Retinal pigment epithelial cell (primary cell): ENCODE measurements around the gene AP3B1.

Source experiments
- DNase-seq: peaks from one replicate; pipeline ENCODE4 v3.0.0-alpha.2; 2010; ENCODE audit warnings: low read depth
- H3K4me3 ChIP-seq: 2 replicates; pipeline ENCODE4 v1.5.1; 2011; ENCODE audit warnings: mild to moderate bottlenecking, low read length, control low read depth, moderate library complexity
- TF ChIP-seq, protein P1 (sequence below): conservative IDR thresholded peaks from 2 replicates; pipeline ENCODE4 v1.5.1; 2011; ENCODE audit warnings: low read depth, low read length, control low read depth, inconsistent platforms

Gene AP3B1

DNA sequence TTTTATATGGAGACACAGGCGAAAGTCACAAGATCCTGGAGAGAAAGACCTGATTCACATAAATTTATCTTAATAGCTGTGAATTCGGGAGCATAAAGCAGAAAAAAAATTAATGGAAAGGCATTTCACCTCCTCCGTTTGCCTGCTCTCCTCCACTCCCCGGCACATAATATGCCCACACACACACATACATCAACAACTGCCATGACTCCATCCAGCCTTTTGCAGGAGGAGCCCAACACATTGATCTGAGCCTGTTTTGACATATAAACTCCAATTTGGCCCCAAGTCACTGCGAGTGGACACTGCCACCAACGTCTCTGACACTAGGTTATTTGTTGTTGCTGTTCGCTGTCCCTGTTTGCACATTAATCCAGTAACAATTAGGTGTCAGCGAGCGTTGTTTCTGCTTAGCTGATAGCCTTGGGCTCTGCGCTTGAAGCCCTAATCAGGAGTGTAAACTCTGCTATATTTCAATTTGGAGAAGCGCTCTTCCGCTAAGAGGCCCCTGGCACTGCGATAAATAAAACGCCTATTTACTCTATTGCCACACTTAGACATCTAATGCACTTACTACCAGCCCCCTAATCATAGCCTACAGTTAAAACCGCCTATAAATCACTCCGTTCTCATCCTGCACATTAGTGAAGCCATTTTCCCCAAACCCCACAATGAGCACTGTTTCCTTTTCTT lies 322.6 kb downstream of the AP3B1 start:
- no peak for DNase-seq
- TF ChIP-seq, protein P1, sequence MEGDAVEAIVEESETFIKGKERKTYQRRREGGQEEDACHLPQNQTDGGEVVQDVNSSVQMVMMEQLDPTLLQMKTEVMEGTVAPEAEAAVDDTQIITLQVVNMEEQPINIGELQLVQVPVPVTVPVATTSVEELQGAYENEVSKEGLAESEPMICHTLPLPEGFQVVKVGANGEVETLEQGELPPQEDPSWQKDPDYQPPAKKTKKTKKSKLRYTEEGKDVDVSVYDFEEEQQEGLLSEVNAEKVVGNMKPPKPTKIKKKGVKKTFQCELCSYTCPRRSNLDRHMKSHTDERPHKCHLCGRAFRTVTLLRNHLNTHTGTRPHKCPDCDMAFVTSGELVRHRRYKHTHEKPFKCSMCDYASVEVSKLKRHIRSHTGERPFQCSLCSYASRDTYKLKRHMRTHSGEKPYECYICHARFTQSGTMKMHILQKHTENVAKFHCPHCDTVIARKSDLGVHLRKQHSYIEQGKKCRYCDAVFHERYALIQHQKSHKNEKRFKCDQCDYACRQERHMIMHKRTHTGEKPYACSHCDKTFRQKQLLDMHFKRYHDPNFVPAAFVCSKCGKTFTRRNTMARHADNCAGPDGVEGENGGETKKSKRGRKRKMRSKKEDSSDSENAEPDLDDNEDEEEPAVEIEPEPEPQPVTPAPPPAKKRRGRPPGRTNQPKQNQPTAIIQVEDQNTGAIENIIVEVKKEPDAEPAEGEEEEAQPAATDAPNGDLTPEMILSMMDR = no peak
- peak overlapping the region; percentile 25 for H3K4me3 ChIP-seq

DNA sequence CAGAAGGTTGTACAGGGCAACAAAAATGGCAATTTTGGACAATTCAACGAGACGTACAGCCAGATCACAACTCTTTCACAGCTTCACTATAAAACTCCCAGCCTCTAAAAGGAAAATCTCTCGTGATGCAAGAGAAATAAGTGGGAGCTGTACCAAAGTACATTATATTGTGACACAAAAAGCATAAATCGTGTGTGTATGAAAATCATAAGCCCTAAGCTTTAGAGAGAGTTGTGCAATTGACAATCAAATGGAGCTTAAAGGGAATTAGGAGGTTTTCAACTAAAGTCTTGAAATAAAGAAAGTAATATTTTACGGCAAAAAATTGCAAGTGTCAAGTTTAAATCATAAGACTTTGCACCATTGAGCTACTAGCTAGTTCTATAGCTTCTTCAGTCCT lies 323.6 kb downstream of the AP3B1 start:
- TF ChIP-seq, protein P1 = no peak
- no peak overlapping the region for H3K4me3 ChIP-seq

DNA sequence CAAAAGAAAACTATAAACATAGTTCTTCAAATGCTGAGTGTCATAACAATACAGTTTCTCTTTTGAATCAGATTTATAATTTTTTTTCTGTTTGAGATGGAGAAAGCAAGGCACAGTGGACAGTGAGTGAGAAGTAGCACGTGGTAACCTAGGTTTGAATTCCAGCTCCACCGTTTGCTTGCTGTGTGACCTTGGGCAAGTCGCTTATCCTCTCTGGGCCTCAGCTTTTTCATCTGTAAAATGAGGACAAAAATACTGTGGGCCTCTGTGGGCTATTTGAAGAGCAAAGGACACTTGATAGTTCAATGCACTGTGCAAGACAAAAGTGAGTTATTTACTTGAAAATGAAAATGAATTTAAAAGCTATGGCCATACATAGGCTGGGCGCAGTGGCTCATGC lies 330.7 kb downstream of the AP3B1 start:
- no peak for DNase-seq
- H3K4me3 ChIP-seq = no peak overlapping the region
- TF ChIP-seq, protein P1 = no peak

More for the DNA sequence above, 323.6 kb downstream of the AP3B1 start:
- no peak for DNase-seq

DNA sequence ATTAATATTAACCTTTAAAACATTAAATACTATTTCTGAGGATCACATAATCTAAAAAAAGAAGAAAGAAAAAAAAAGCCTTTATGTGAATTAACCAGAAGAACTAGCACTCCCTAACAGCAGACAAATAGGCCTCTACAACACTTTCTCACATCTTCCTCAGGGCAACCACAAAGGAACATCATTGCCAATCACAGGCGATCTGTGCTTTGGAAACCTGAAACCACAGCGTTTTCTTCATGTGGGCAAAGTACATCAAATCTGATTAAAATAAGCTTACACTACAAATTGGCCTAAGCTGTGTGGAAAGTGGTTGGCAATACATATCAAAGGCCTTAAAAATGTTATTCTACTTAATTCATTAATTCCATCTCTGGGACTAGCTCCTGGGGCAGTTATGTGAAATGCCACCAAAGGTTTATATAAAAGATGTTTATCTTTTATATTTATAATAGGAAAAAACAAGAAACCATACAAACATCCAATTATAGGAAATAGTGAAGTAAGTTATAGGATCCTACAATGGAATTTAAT lies 333.6 kb downstream of the AP3B1 start:
- TF ChIP-seq, protein P1 = no peak
- peak; percentile 42 for DNase-seq
- H3K4me3 ChIP-seq = no peak overlapping the region

DNA sequence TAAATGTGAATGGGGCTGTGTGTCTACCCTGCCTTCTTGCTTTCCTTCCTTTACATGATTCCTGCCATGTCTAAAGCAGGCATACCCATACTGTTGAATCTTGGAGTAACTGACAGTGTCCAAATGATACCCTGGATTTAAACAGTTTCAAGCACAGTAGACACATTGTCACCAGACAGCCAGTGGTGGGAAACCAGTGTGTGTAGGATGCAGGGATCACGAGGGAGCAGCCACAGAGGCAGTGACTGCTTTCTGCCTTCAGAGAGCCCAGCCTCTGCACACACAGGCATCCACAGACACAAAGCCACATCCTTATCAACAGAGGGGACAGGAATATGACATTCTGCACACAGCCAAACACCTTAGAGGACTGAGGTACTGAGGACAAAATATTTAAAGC lies 334.2 kb downstream of the AP3B1 start:
- H3K4me3 ChIP-seq = no peak overlapping the region
- TF ChIP-seq, protein P1 = no peak
- no peak for DNase-seq

DNA sequence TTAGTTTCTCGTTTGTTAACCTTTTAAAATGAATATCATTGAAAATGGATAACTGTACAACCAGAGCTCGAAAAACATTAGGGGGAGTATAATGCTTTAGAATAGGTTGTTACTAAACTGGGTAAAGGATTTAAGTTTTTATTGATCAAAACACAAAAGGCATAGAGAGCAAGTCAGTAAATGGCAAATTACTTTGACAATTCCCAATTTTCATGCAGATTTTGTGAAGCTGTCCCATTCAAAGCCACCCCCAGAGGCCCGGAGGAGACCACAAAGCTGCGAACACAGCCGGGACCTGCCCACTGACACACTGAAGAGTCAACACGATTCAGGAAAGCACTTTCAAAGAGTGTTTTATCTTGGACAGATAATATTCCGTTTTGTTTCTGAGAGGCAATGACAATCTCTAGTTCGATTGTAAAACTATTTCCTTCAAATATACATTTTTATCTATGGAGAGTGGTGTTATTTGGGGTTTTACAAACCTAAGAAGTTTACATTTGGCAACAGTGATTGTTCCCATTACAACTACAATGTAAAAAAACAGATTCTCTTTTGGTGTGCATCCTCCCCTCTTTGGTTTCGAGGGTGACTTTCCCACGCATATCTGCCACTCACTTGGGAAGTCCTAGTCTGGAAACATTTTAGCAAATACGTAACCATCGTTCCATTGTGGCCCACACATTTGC lies 335.7 kb downstream of the AP3B1 start:
- TF ChIP-seq, protein P1 = no peak
- no peak for DNase-seq
- H3K4me3 ChIP-seq = no peak overlapping the region
